ENCODE measurements around the gene PLEKHF1.

Gene PLEKHF1

DNA sequence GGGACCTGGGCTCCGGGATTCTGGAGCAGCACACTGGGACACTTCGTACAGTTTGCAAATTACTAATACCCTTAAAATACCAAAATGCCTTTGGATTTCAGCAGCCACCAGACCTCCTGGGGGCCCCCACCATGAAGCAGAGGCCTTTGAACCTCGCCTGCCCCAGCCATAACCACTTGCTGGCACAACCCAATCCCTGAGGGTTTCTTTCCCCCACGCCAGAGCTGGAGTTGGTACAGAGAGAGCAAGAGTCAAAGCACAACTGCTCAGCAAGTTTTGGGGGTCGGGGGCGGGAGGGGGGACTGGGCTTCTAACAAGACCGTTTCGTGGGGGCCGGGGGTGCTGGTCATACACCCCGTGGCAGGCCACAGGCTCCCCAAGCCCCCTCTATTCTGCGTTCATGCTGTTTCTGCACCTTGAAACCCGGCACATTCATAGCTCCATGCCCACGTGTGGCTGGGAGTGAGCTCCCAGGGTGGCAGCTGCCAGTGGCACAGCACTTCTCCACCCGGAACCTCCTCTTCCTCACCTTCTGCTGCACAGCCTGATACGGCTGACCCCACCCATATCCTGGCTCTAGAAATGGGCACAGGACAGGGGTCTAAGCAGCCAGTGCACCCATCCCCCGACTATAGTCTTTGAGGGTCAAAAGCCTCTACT is 17.1 kb downstream of the PLEKHF1 start:
- Histone ChIP-seq H3K27ac (no peak overlapping the region), H3K36me3 (ENCODE audit: insufficient read depth, low read length) (no peaks in the 10 kb centered on the region), H3K9me3 (ENCODE audit: low read depth, low read length) (no peaks in the 10 kb centered on the region), H3K9ac (ENCODE audit: insufficient read length) (no peak overlapping the region), H3K4me3 (no peak overlapping the region)
- DNase-seq (ENCODE audit: low read depth, low spot score) = no peak
- TF ChIP-seq POLR2AphosphoS5 (IDR thresholded peaks at IDR 0.05; ENCODE audit: borderline replicate concordance, low read depth, low read length) = no peak
- no peak for TF ChIP-seq FOXP2 (optimal IDR thresholded peaks at IDR 0.05; ENCODE audit: control extremely low read depth, extremely low read length, insufficient read depth)
- no peak for TF ChIP-seq EZH2 (IDR thresholded peaks at IDR 0.05)

DNA sequence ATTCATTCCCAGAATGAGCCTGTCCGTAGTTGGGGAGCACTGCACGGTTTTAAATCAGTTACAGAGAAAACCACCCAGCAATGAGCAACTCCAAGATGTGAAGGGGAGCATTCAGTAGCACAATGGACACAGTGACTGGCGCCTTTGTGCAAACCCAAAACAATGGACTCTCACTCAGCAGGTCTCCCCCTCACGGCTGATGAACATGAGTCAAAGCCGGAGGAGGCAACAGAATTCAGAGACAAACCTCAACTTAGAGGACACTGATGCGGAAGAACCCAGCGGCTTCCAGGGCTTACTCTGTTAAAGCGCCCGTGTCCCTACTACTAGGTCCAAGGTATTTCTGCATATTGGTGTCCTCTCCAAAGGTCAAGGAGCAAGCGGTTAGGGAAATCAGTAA is 17.7 kb downstream of the PLEKHF1 start:
- TF ChIP-seq POLR2AphosphoS5 (IDR thresholded peaks at IDR 0.05; ENCODE audit: borderline replicate concordance, low read depth, low read length) = no peak
- no peak for TF ChIP-seq FOXP2 (optimal IDR thresholded peaks at IDR 0.05; ENCODE audit: control extremely low read depth, extremely low read length, insufficient read depth)
- TF ChIP-seq EZH2 (IDR thresholded peaks at IDR 0.05) = no peak
- Histone ChIP-seq H3K9me3 (ENCODE audit: low read depth, low read length) (no peaks in the 10 kb centered on the region), H3K4me3 (no peak overlapping the region), H3K27ac (no peak overlapping the region), H3K36me3 (ENCODE audit: insufficient read depth, low read length) (no peaks in the 10 kb centered on the region), H3K9ac (ENCODE audit: insufficient read length) (no peak overlapping the region)
- DNase-seq (ENCODE audit: low read depth, low spot score) = no peak

- no peak for DNase-seq (ENCODE audit: low read depth, low spot score)
- H3K27ac ChIP-seq = no peak overlapping the region
- no peaks in the 10 kb centered on the region for H3K36me3 ChIP-seq (ENCODE audit: insufficient read depth, low read length)
- no peak overlapping the region for H3K9ac ChIP-seq (ENCODE audit: insufficient read length)
- H3K9me3 ChIP-seq (ENCODE audit: low read depth, low read length) = no peaks in the 10 kb centered on the region
- no peak for TF ChIP-seq FOXP2 (optimal IDR thresholded peaks at IDR 0.05; ENCODE audit: control extremely low read depth, extremely low read length, insufficient read depth)
- no peak for TF ChIP-seq EZH2 (IDR thresholded peaks at IDR 0.05)
- no peak for TF ChIP-seq POLR2AphosphoS5 (IDR thresholded peaks at IDR 0.05; ENCODE audit: borderline replicate concordance, low read depth, low read length)
- no peak overlapping the region for H3K4me3 ChIP-seq
These were observed 20.1 kb downstream of the PLEKHF1 start for GRCh38 chr19:29685326-29685725.

GRCh38 chr19:29686285-29686805 is 21.1 kb downstream of the PLEKHF1 start:
- Histone ChIP-seq H3K9me3 (ENCODE audit: low read depth, low read length) (no peaks in the 10 kb centered on the region), H3K4me3 (no peak overlapping the region), H3K27ac (no peak overlapping the region), H3K36me3 (ENCODE audit: insufficient read depth, low read length) (no peaks in the 10 kb centered on the region), H3K9ac (ENCODE audit: insufficient read length) (no peak overlapping the region)
- TF ChIP-seq POLR2AphosphoS5 (IDR thresholded peaks at IDR 0.05; ENCODE audit: borderline replicate concordance, low read depth, low read length) (no peak), FOXP2 (optimal IDR thresholded peaks at IDR 0.05; ENCODE audit: control extremely low read depth, extremely low read length, insufficient read depth) (no peak), EZH2 (IDR thresholded peaks at IDR 0.05) (no peak)
- DNase-seq (ENCODE audit: low read depth, low spot score) = no peak

- Histone ChIP-seq H3K36me3 (ENCODE audit: insufficient read depth, low read length) (no peaks in the 10 kb centered on the region), H3K4me3 (no peak overlapping the region), H3K9ac (ENCODE audit: insufficient read length) (no peak overlapping the region), H3K27ac (no peak overlapping the region), H3K9me3 (ENCODE audit: low read depth, low read length) (no peaks in the 10 kb centered on the region)
- DNase-seq (ENCODE audit: low read depth, low spot score) = no peak
- TF ChIP-seq POLR2AphosphoS5 (IDR thresholded peaks at IDR 0.05; ENCODE audit: borderline replicate concordance, low read depth, low read length) (no peak), FOXP2 (optimal IDR thresholded peaks at IDR 0.05; ENCODE audit: control extremely low read depth, extremely low read length, insufficient read depth) (no peak), EZH2 (IDR thresholded peaks at IDR 0.05) (no peak)
These were observed 22.1 kb downstream of the PLEKHF1 start for GRCh38 chr19:29687244-29687896.

GRCh38 chr19:29687897-29688728 is 22.9 kb downstream of the PLEKHF1 start:
- TF ChIP-seq FOXP2 (optimal IDR thresholded peaks at IDR 0.05; ENCODE audit: control extremely low read depth, extremely low read length, insufficient read depth) (no peak), POLR2AphosphoS5 (IDR thresholded peaks at IDR 0.05; ENCODE audit: borderline replicate concordance, low read depth, low read length) (no peak), EZH2 (IDR thresholded peaks at IDR 0.05) (no peak)
- no peak overlapping the region for H3K4me3 ChIP-seq
- no peak for DNase-seq (ENCODE audit: low read depth, low spot score)
- no peaks in the 10 kb centered on the region for H3K9me3 ChIP-seq (ENCODE audit: low read depth, low read length)
- no peak overlapping the region for H3K9ac ChIP-seq (ENCODE audit: insufficient read length)
- H3K27ac ChIP-seq = no peak overlapping the region
- H3K36me3 ChIP-seq (ENCODE audit: insufficient read depth, low read length) = no peaks in the 10 kb centered on the region

GRCh38 chr19:29690842-29691241 is 25.6 kb downstream of the PLEKHF1 start:
- Histone ChIP-seq H3K9me3 (ENCODE audit: low read depth, low read length) (no peaks in the 10 kb centered on the region), H3K9ac (ENCODE audit: insufficient read length) (no peak overlapping the region), H3K4me3 (no peak overlapping the region), H3K27ac (no peak overlapping the region), H3K36me3 (ENCODE audit: insufficient read depth, low read length) (no peaks in the 10 kb centered on the region)
- TF ChIP-seq EZH2 (IDR thresholded peaks at IDR 0.05) = no peak
- DNase-seq (ENCODE audit: low read depth, low spot score) = no peak

GRCh38 chr19:29694161-29694560 is 28.9 kb downstream of the PLEKHF1 start:
- Histone ChIP-seq H3K27ac (peak overlapping the region; percentile 74; the same call in 1 of the 2 replicates), H3K4me3 (no peak overlapping the region; the same call in 1 of the 2 replicates), H3K9ac (ENCODE audit: insufficient read length) (no peak overlapping the region), H3K36me3 (ENCODE audit: insufficient read depth, low read length) (no peaks in the 10 kb centered on the region), H3K9me3 (ENCODE audit: low read depth, low read length) (no peaks in the 10 kb centered on the region)
- TF ChIP-seq POLR2AphosphoS5 (IDR thresholded peaks at IDR 0.05; ENCODE audit: borderline replicate concordance, low read depth, low read length) (no peak), EZH2 (IDR thresholded peaks at IDR 0.05) (no peak), FOXP2 (optimal IDR thresholded peaks at IDR 0.05; ENCODE audit: control extremely low read depth, extremely low read length, insufficient read depth) (no peak)
- no peak for DNase-seq (ENCODE audit: low read depth, low spot score)
